Activated T-cell treated with anti-CD3 and anti-CD28 coated beads for 4 hours (primary cell): ENCODE data around the gene FICD.
"Not testable (repeated sequence)": the region's sequence is repeated elsewhere in the genome, so short reads cannot be mapped to it uniquely, and the experiment has no call there.

Experiments used
- DNase-seq: peaks from one replicate; pipeline ENCODE4 v3.0.0-alpha.2; 2020

The FICD gene

DNA sequence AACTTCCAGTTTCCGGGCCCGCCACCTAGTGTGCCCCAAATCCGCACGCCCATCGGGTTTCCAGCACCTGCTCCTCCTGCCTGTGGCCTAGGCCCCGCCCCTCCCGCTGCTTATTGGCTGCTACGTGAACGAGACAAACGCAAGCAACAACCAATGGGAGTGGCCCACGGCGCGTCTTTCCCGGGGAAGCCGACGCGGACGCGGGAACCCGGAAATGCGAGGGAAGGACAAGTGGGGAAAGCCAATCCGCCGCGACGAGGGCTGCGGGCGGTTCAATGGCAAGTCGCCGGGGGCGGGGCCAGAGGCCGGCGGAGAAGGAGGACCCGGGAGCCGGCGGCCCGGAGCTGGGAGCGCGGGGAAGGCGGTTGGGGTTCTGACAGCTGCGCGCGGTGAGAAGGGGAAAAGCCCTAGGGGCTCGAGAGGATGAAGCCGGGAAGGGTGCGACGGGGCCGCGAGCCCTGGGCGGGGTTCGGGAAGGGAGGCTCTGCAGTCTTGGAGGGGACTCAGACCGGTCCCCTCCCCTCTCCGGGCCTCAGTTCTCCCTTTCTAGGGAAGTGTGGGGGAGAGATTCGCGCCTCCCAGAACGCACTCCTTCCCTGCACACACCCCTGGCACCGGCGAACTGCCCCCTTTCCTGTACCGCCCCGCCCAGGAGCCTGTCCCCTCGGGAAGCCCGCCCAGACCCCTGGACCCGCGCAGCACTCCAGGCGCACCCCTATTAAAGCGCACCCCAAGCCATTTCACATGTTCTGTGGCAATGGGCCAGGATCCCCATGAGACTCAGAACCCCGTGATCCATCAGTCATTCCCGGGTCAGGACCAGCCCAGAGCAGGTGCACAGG, at the start of gene FICD:
Gene FICD, plus strand, starts transcription at position 305 of the 842 bp plus-strand sequence. CDS start 1,696 bp downstream, outside the sequence.
- DNase-seq: peak; percentile 98

DNA sequence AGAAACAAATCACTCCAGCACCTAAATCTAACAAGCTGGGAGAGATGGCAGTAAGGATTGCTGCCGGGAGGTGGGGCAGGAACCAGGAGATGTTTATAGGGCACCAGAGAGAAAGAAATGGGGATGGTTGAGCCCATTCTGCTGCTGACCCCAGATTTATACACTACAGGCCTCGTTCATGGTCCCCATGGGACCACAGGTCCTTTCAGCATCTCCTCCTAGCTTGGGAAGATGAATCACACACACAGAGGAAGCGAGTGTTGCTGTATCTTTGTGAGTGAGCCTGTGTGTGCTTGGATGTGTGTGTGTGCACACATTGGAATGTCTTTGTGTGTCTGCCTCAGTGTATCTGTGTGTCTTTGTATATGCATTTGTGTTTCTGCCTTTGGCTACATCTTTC, 49.7 kb upstream of the FICD start:
- DNase-seq: no peak

DNA sequence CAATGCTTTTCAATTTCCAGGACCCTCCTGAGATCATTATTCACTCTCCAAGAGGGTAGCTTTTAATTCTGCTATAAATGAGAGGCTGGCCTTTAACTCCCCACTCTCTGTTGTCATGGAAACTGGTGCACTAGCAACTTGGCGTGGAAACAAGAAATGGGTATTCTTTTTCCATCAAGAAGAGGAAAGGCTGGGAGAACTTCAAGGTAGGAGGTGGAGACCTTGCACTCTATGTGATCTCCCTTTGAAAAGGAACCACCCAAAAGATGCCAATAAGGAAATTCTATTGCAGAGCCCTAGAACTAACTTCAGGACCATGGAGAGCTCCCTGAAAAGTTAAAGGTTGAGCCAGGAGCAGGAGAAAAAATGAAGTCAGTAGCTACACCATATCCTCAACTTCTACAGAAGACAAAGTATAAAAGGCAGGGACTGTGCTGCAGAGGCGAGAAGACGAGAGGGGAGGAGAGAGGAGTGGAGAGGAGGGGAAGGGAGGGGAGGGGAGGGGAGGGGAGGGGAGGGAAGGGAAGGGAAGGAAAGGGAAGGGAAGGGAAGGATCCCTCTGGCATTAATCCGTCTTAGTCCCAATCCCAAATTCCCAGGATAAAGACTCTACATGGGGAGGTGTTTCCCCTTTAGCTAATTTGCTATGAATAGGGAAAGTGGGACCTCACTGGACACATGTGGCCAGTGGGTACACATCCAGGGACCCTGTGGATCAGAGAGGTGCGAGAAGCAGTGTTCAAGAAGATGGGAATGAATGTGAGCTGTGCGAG, 46.7 kb upstream of the FICD start:
- DNase-seq: no peak

DNA sequence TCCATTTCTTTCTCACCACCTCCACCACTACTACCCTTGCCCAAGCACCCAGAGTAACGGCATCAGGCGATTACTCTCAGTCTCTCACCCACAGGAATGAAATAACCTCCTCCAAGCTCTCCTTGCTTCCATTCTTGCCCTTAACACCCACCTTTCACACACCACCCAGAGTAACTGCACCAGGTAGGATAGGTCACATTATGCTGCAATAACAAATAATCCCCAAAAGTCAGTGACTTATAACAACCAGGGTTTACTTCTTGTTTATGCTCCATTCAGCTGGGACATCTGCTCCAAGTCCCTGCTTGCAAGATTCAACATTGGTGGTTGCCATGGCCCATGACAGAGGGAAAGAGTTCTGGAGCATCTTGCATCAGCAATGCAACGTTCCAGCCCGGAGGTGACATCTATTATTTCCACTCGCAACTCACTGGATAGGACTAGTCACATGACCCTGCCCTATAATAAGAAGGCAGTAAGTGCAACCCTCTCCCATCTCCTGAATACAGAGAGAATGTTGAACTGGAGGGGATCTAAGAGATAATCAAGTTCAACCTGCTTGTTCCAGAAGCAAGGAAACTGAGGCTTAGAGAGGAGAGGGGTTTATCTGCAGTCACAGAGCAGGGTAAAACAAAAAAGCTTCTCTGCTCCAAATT, 41.5 kb upstream of the FICD start:
- no peak for DNase-seq

DNA sequence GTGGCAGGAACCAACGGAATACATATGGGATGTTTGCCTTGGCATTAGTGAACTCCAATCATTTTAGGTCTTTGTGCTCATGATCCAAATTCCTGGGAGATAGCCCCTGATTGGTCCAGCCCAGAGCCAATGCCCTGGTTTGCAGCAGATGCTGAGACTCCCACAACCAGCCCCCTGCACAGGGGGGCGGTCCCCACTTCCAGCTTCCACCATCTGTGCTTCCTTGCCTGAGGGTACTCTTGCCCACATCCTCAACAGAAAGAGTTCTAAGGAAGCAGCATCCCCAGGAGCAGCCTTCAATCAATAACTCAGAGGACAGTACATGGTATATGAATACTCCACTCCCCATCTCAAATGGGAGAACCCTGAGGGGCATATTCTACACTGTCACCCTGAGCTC, 39.7 kb upstream of the FICD start:
- no peak for DNase-seq

DNA sequence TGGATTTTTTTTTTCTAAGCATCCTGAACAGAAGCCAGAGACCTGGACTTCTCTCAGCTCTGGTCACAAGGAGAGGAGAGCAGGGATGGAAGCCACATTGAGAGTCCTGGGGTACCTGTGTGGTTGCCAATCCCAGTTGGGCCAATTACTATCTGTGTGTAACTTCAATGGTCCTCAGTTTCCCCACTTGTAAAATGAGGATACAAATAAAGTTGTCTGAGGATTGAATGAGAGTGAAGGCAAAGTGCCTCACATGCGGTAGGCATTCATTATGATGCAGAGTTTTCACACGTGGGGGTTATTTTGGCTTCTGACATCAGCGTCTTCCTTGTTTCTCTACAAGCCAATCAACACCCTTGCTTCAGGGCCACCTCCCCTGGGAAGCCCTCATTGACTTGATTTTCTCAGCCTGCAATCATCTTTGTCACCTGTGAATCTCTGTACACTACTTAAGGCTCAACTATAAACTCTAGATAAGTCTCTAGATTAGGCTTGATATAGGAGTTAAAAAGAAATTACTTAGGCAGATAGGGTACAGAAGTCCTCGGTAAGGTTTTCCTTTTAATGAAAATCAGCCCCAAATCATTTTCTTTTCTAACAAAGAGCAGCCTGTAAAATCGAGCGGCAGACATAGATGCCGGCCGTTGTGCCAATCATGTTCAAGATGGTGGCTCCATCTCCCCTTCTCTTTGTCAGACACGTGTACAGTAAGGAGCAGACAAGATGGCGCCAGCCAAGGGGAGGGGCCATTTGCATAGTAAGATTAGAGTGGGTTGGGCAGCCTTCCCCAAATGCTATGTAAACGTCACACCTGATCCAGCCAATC, 37.8 kb upstream of the FICD start:
- DNase-seq: no peak

DNA sequence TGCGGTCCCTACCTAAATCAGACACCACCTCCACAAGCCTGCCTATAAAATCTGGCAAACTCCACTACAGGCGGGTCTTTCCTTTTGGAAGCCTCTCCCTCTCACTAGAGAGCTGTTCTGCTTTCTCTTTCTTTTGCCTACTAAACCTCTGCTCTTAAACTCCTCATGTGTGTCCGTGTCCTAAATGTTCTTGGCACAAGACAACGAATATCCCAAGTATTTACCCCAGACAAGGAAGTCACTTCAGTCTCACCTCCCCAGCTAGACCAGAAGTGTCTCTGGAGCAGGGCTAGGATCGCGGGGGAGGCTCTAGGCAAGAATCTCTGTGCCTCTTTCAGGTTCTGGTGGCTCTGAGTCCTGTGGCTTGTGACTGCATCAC, 37.2 kb upstream of the FICD start:
- no peak for DNase-seq

DNA sequence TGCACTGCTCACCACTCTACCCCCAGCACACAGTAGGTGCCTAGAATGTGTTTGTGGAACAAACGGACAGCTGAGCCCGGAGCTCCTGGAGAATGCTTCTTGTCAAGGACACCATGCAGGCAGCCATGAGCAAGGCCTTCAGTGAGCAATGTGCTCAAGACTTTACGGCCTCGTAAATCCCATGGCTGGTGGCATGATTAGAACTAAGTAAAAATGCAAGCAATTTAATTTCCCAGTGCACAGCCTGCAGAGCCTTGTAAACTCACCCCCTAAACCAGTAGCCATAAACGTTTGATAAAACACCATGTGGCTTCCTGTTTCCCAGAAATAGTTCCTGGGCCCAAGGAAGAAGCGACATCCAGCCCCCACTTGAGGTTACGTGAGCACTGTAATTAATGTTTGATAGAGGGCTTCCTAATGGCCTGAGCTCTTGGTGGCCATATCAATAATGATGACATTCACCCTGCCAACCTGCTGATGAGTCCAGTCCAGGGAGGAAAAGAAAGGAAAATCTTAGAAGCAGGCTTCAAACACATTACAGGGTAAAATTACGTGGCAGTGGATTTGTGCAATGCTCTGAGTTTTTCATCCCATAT, 36.4 kb upstream of the FICD start:
- DNase-seq: no peak

DNA sequence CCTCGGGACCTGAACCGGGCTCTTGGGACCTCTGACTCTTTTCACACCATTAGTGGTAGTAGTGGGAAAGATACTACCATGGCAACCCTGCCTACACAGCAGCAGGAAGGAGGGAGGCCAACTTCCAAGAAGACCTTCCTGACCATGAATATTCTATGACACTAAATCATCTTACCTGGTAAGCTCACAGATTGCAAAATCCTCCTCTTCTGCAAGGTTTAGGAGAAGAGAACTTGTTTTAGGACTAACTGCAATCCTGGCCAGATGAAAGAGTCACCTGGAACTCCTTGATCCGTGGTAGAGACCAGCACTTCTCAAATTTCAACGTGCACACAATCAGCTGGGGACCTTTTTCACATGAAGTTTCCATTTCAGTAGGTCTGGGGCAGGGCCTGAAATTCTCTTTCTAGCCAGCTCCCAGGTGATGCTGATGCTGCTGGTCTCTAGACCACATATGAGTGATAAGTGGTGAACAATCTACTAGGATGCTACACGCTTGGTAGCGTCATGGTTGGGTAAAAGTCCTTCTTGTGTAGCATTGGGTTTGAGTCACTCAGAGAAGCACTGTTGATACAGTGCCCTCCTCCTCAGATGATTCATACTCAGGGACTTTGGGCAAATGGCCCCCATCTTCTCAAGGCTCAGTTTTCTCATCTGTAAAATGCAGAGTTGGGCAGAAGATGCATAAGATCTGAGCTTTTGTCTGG, 35.6 kb upstream of the FICD start:
- no peak for DNase-seq

DNA sequence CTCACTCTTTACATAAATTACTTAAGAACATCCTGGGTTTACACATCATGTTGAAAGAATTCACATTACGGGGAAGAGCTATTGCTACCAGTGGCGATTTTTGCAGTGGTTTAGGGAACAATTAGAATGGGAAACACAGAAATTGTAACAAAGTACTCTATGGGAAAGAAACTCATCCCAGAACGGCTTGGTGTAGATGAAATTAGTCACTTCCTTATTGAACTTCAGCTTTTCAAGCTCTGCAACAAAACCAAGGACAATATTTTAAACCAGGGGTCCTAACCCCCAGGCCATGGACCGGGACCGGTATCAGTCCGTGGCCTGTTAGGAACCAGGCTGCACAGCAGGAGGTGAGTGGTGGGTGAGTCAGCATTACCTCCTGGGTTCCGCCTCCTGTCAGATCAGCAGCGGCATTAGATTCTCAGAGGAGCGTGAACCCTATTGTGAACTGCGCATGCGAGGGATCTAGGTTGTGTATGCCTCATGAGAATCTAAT, 32.3 kb upstream of the FICD start:
- DNase-seq: no peak

DNA sequence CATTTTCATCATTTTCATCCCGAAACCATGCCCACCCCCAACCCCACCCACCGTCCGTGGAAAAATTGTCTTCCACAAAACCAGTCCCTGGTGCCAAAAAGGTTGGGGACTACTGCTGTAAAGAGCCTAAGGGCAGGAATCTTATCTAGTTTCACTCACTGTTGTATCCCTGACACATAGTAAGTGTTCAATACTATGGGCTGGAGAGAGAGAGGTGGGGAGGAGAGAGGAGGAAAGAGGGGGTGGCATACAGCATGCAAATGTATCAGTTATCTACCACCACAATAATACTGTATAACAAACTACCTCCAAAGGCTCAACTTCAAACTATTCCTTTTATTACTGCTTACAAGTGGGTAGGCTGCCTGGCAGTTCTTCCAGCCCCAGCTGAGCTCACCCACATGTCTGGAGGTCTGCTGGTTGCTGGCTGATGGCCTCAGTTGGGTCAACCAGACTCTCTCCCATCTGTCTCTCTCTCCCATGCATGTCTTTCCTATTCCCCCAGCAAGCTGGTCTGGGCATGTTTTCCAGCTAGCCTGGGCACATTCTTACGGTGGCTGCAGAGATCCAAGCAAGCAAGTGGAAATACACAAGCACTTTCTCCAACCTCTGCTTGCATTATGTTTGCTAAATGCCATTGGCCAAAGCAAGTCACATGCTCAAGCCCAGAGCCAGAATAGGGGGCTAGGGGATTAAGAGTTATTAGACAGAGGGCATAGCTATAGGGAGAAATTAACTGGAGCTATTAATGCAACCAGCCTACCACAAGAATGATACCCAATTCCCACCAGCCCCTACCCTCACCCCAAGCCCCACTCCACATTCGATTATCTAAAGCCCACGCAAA, 31.6 kb upstream of the FICD start:
- DNase-seq: no peak

DNA sequence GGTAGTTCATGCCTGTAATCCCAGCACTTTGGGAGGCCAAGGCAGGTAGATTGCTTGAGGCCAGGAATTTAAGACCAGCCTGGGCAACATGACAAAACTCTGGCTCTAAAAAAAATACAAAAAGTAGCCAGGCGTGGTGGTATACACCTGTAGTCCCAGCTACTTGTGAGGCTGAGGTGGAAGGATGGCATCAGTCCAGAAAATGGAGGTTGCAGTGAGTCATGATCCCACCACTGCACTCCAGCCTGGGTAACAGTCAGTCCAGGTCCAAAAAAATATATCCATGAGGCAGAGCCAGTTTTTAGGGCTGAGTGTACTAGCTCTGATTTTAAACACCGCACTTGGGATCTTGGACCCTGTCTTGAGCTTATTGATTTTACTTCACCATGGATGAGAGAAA, 30.6 kb upstream of the FICD start:
- no peak for DNase-seq

DNA sequence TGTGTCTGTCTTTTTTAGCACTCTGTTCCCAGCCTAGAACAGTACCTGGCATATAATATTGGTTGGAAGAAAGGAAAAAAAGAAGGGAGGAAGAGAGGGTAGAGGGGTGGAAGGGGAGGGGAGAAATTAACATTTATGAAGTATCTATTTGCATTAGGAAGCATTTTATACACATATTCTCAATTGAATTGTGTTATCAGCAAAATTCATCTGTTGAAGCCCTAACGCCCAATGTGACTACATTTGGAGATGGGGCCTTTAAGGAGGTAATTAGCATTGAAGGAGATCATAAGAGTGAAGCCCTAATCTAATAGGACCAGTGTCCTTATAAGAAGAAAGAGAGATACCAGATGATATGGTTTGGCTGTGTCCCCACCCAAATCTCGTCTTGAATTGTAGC, 30.2 kb upstream of the FICD start:
- no peak for DNase-seq

DNA sequence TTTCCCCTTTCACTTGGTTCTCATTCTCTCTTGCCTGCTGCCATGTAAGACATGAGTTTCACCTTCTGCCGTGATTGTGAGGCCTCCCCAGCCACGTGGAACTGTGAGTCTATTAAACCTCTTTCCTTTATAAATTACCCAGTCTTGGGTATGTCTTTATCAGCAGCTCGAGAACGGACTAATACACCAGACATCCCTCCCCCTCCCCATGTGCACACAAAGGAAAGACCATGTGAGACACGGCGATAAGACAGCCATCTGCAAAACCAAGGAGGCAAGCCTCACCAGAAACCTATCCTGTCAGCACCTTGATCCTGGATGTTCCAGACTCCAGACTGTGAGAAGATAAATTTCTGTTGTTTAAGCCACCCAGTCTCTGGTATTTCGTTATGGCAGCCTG, 29.7 kb upstream of the FICD start:
- DNase-seq: not testable (repeated sequence)

DNA sequence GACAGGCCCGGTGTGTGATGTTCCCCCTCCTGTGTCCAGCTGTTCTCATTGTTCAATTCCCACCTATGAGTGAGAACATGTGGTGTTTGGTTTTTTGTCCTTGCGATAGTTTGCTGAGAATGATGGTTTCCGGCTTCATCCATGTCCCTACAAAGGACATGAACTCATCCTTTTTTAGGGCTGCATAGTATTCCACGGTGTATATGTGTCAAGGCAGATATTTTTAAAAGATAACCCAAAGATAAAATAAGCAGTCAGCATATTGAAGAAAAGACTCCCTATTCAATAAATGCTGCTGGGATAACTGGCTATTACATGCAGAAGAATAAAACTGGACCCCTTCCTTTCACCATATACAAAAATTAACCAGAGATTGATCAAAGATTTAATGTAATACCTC, 28.0 kb upstream of the FICD start:
- DNase-seq: not testable (repeated sequence)

DNA sequence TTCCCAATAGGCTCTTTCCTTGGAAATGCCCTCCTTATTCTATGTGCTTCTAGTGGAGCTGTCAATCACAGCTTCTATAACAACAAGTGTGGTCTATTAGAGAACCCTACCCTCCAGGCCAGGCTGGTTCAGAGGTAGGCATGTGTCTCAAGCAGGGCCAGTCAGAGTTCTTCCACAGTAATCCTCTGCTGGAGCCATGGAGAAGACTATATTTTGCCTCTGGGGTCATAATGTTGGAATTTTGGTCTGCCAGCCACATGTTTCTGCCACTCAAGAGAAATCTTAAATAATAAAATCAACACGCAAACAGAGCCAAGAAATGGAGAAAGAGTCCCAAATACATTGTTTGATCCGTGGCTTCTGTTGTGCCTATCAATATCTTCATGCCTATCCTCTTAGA, 23.8 kb upstream of the FICD start:
- no peak for DNase-seq

DNA sequence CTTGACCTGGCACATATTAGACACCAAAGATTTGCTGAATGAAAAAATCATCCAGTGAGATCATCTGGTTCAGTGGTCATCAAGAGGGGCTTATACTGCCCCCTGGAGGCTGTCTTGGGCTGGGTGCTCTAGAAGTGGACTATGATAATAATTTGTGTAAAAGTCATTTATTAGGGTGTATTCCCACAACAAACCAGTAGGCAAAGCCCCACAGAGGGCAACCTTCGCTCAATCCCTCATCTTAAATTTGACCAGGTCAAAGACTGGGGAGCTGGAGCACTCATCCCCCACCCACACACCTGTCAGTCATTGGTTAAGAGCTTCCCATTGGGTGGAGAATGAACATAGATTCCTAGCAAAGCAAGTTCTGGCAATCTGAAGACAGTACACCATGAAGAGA, 20.0 kb upstream of the FICD start:
- no peak for DNase-seq

DNA sequence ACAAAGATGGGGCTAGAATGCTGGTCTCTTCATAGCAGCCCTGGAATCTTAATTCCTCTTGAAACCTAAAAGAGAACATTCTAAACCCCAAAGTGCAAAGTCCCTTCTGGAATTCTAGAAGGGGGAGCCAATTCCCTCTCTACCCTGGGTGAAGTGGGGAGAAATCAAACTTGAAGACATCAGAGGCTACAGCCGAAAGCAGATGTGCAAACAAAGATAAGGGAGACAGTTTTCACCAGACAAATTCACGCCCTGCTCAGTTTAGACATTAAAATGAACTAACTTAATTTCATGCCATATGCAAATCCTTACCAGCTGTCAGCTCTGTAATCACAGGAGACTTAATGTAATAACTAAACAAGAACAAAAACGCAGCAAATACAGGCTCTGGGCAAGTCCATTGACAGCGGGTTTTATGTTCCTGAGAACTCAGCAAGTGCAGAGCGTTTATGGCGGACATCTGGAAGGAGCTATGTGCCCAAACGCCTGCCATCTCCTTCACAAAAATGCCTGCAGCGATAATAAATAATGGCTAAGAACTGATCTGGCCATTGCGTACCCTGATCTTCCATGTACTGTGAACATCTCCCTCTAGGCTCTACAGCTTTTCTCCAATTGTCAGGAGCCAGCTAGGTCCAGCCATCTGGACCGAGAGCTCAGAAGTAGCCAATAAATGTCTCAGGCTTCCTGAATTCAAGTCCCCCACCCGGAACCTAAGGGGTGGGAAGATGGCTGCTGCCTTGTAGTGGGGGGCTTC, 19.1 kb upstream of the FICD start:
- no peak for DNase-seq

DNA sequence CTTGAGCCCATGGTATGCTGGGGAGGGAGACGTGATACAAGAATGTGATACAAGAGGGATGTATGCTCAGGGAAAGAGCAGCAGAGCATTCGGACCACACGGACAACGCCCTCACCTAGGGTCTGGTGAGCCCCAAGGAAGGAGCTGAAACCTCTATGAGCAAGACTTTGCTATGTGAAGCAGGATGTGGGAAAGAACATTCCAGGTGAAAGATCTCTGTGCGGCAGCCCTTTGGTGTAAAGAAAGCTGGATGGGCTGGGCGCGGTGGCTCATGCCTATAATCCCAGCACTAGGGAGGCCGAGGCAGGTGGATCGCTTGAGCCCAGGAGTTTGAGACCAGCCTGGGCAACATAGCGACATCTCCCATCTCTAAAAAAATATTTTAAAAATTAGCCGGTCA, 16.9 kb upstream of the FICD start:
- no peak for DNase-seq

DNA sequence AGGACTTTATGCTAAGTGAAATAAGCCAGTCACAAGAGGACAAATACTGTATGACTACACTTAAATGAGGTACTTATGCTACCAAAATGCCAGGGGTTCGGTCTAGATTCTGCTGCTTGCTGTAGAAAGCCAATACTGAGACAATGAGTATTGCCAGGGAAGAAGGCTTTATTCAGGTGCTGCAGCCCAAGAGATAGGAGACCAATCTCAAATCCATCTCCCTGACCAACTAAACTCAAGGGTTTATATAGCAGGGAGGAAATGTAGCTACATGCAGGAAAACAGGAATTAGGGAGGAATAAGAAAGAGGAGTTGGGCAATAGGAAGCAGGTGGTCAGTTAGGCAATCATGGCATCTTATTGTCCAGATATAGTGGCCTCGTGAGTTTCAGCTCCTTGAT, 12.2 kb upstream of the FICD start:
- no peak for DNase-seq
